GM12891 (cell line): ENCODE data around the gene CNOT2.

ENCODE experiments used
- POLR2A ChIP-seq: IDR thresholded peaks from 2 replicates; pipeline ENCODE4 v1.6.1; 2011; ENCODE audit warnings: low read depth, low read length, control low read depth
- TAF1 ChIP-seq: IDR thresholded peaks from 2 replicates; pipeline ENCODE4 v1.6.1; 2011; ENCODE audit warnings: low read depth, low read length, control low read depth

GRCh38 chr12:70197345-70197744 is 45.9 kb upstream of the CNOT2 start:
- TF ChIP-seq TAF1 = no peak
- no peak for TF ChIP-seq POLR2A
